ENCODE results near the gene ACAD11.
A peak's percentile ranks its signal among the peaks of the same experiment; 100 is the strongest.

Gene ACAD11

GRCh38 chr3:132659000-132659364 lies 627 bp downstream of the ACAD11 start:
- no peak overlapping the region for H2BK15ac ChIP-seq (ENCODE audit: low read length)
- H3K9ac ChIP-seq (ENCODE audit: low read depth, low read length, poor library complexity), result no peak overlapping the region
- peak overlapping the region; percentile 90 for H3K4me2 ChIP-seq (ENCODE audit: insufficient read depth, low read length, poor library complexity, severe bottlenecking)
- H3K27ac ChIP-seq (replicated peaks; ENCODE audit: low read length), result no peak overlapping the region
- peaks cover 0 to 9% of the 10 kb centered on the region in 2 donors for H3K36me3 ChIP-seq (replicated peaks in 1 of 2; ENCODE audit: control insufficient read depth in 2 of 2, insufficient read depth in 2 of 2, low read length in 2 of 2)
- no peak overlapping the region for H3K18ac ChIP-seq (ENCODE audit: low read length)
- H3K4ac ChIP-seq (ENCODE audit: low read length), result no peak overlapping the region
- no peak overlapping the region for H3K14ac ChIP-seq (ENCODE audit: low read length)
- H2AK5ac ChIP-seq (ENCODE audit: low read depth, low read length), result no peak overlapping the region
- DNase-seq (ENCODE audit: low spot score), result no peak
- no peak overlapping the region for H3K23ac ChIP-seq (ENCODE audit: low read depth, low read length, poor library complexity)
- peaks cover 0 to 8% of the 10 kb centered on the region in 2 donors for H3K4me1 ChIP-seq (ENCODE audit: control insufficient read depth in 2 of 2, insufficient read depth in 1 of 2, low read depth in 1 of 2, low read length in 2 of 2)
- no peaks in the 10 kb centered on the region for H3K9me3 ChIP-seq (replicated peaks in 1 of 2; ENCODE audit: control insufficient read depth in 2 of 2, insufficient read depth in 1 of 2, low read depth in 1 of 2, low read length in 2 of 2)
- no peak overlapping the region for H2BK120ac ChIP-seq (ENCODE audit: low read depth, low read length)
- H4K8ac ChIP-seq (ENCODE audit: low read depth, low read length), result no peak overlapping the region
- peak overlapping the region; percentile 97 for H2AFZ ChIP-seq (ENCODE audit: low read length)
- no peak overlapping the region for H2BK12ac ChIP-seq (ENCODE audit: low read length)
- H2BK5ac ChIP-seq (ENCODE audit: low read length), result no peak overlapping the region
- no peak overlapping the region for H4K91ac ChIP-seq (ENCODE audit: low read depth, low read length, poor library complexity)
- no CpG with 5 or more reads among the region's 7 CpGs for WGBS, 2 donors (ENCODE audit: extremely low coverage in 2 of 2, insufficient read length in 2 of 2, insufficient replicate concordance in 1 of 2)
- no peaks in the 10 kb centered on the region for H3K79me1 ChIP-seq (ENCODE audit: low read depth, low read length)
- H3K27me3 ChIP-seq (ENCODE audit: control insufficient read depth in 3 of 3, insufficient read depth in 3 of 3, low read depth in 1 of 3, low read length in 3 of 3), result no peaks in the 10 kb centered on the region
- peak overlapping the region; percentile 58 to 97 for H3K4me3 ChIP-seq (ENCODE audit: low read length in 2 of 2)

- Histone ChIP-seq H3K9ac (ENCODE audit: low read depth, low read length, poor library complexity) (no peak overlapping the region), H2BK15ac (ENCODE audit: low read length) (no peak overlapping the region), H3K18ac (ENCODE audit: low read length) (no peak overlapping the region), H4K8ac (ENCODE audit: low read depth, low read length) (no peak overlapping the region), H3K4ac (ENCODE audit: low read length) (no peak overlapping the region), H3K23ac (ENCODE audit: low read depth, low read length, poor library complexity) (no peak overlapping the region), H2BK120ac (ENCODE audit: low read depth, low read length) (no peak overlapping the region), H3K27me3 (ENCODE audit: control insufficient read depth in 3 of 3, insufficient read depth in 3 of 3, low read depth in 1 of 3, low read length in 3 of 3) (no peaks in the 10 kb centered on the region), H3K79me1 (ENCODE audit: low read depth, low read length) (no peaks in the 10 kb centered on the region), H3K14ac (ENCODE audit: low read length) (no peak overlapping the region), H3K4me2 (ENCODE audit: insufficient read depth, low read length, poor library complexity, severe bottlenecking) (no peak overlapping the region), H3K27ac (replicated peaks; ENCODE audit: low read length) (no peak overlapping the region), H3K4me1 (ENCODE audit: control insufficient read depth in 2 of 2, insufficient read depth in 1 of 2, low read depth in 1 of 2, low read length in 2 of 2) (peaks cover 0 to 8% of the 10 kb centered on the region in 2 donors), H3K36me3 (replicated peaks in 1 of 2; ENCODE audit: control insufficient read depth in 2 of 2, insufficient read depth in 2 of 2, low read length in 2 of 2) (peaks cover 0 to 1% of the 10 kb centered on the region in 2 donors), H2AK5ac (ENCODE audit: low read depth, low read length) (no peak overlapping the region), H3K4me3 (ENCODE audit: low read length in 2 of 2) (no peak overlapping the region), H3K9me3 (replicated peaks in 1 of 2; ENCODE audit: control insufficient read depth in 2 of 2, insufficient read depth in 1 of 2, low read depth in 1 of 2, low read length in 2 of 2) (no peaks in the 10 kb centered on the region), H2BK5ac (ENCODE audit: low read length) (no peak overlapping the region), H2BK12ac (ENCODE audit: low read length) (no peak overlapping the region), H2AFZ (ENCODE audit: low read length) (no peak overlapping the region), H4K91ac (ENCODE audit: low read depth, low read length, poor library complexity) (no peak overlapping the region)
- WGBS, 2 donors (ENCODE audit: extremely low coverage in 2 of 2, insufficient read length in 2 of 2, insufficient replicate concordance in 1 of 2), result no CpG with 5 or more reads among the region's 8 CpGs
- DNase-seq (ENCODE audit: low spot score), result no peak
These were observed 1.5 kb downstream of the ACAD11 start for GRCh38 chr3:132657869-132658747.

- no peak overlapping the region for H2BK15ac ChIP-seq (ENCODE audit: low read length)
- H3K4me3 ChIP-seq (ENCODE audit: low read length in 2 of 2), result no peak overlapping the region
- no peak overlapping the region for H3K14ac ChIP-seq (ENCODE audit: low read length)
- H3K9me3 ChIP-seq (replicated peaks in 1 of 2; ENCODE audit: control insufficient read depth in 2 of 2, insufficient read depth in 1 of 2, low read depth in 1 of 2, low read length in 2 of 2), result no peaks in the 10 kb centered on the region
- no peak for DNase-seq (ENCODE audit: low spot score)
- no peaks in the 10 kb centered on the region for H3K27me3 ChIP-seq (ENCODE audit: control insufficient read depth in 3 of 3, insufficient read depth in 3 of 3, low read depth in 1 of 3, low read length in 3 of 3)
- no peak overlapping the region for H2BK120ac ChIP-seq (ENCODE audit: low read depth, low read length)
- WGBS, 2 donors (ENCODE audit: extremely low coverage in 2 of 2, insufficient read length in 2 of 2, insufficient replicate concordance in 1 of 2), result no CpG with 5 or more reads among the region's 2 CpGs
- no peak overlapping the region for H3K9ac ChIP-seq (ENCODE audit: low read depth, low read length, poor library complexity)
- H3K4me1 ChIP-seq (ENCODE audit: control insufficient read depth in 2 of 2, insufficient read depth in 1 of 2, low read depth in 1 of 2, low read length in 2 of 2), result peaks cover 0 to 2% of the 10 kb centered on the region in 2 donors
- no peak overlapping the region for H2BK12ac ChIP-seq (ENCODE audit: low read length)
- no peak overlapping the region for H3K18ac ChIP-seq (ENCODE audit: low read length)
- H2BK5ac ChIP-seq (ENCODE audit: low read length), result no peak overlapping the region
- H4K8ac ChIP-seq (ENCODE audit: low read depth, low read length), result no peak overlapping the region
- no peak overlapping the region for H3K4me2 ChIP-seq (ENCODE audit: insufficient read depth, low read length, poor library complexity, severe bottlenecking)
- no peak overlapping the region for H2AFZ ChIP-seq (ENCODE audit: low read length)
- no peaks in the 10 kb centered on the region for H3K36me3 ChIP-seq (replicated peaks in 1 of 2; ENCODE audit: control insufficient read depth in 2 of 2, insufficient read depth in 2 of 2, low read length in 2 of 2)
- no peak overlapping the region for H2AK5ac ChIP-seq (ENCODE audit: low read depth, low read length)
- no peaks in the 10 kb centered on the region for H3K79me1 ChIP-seq (ENCODE audit: low read depth, low read length)
- H3K27ac ChIP-seq (replicated peaks; ENCODE audit: low read length), result no peak overlapping the region
- no peak overlapping the region for H3K23ac ChIP-seq (ENCODE audit: low read depth, low read length, poor library complexity)
- H3K4ac ChIP-seq (ENCODE audit: low read length), result no peak overlapping the region
- H4K91ac ChIP-seq (ENCODE audit: low read depth, low read length, poor library complexity), result no peak overlapping the region
These were observed 4.1 kb downstream of the ACAD11 start for GRCh38 chr3:132655471-132655870.

- H3K14ac ChIP-seq (ENCODE audit: low read length), result no peak overlapping the region
- no peak overlapping the region for H2BK12ac ChIP-seq (ENCODE audit: low read length)
- no peak overlapping the region for H3K9ac ChIP-seq (ENCODE audit: low read depth, low read length, poor library complexity)
- H2BK15ac ChIP-seq (ENCODE audit: low read length), result no peak overlapping the region
- H4K91ac ChIP-seq (ENCODE audit: low read depth, low read length, poor library complexity), result no peak overlapping the region
- H2AK5ac ChIP-seq (ENCODE audit: low read depth, low read length), result no peak overlapping the region
- H3K36me3 ChIP-seq (replicated peaks in 1 of 2; ENCODE audit: control insufficient read depth in 2 of 2, insufficient read depth in 2 of 2, low read length in 2 of 2), result no peaks in the 10 kb centered on the region
- H3K4me3 ChIP-seq (ENCODE audit: low read length in 2 of 2), result no peak overlapping the region
- no peak overlapping the region for H3K23ac ChIP-seq (ENCODE audit: low read depth, low read length, poor library complexity)
- H3K4me1 ChIP-seq (ENCODE audit: control insufficient read depth in 2 of 2, insufficient read depth in 1 of 2, low read depth in 1 of 2, low read length in 2 of 2), result peaks cover 0 to 2% of the 10 kb centered on the region in 2 donors
- no peaks in the 10 kb centered on the region for H3K27me3 ChIP-seq (ENCODE audit: control insufficient read depth in 3 of 3, insufficient read depth in 3 of 3, low read depth in 1 of 3, low read length in 3 of 3)
- no peaks in the 10 kb centered on the region for H3K79me1 ChIP-seq (ENCODE audit: low read depth, low read length)
- H2AFZ ChIP-seq (ENCODE audit: low read length), result no peak overlapping the region
- no peak overlapping the region for H4K8ac ChIP-seq (ENCODE audit: low read depth, low read length)
- no peak overlapping the region for H3K4me2 ChIP-seq (ENCODE audit: insufficient read depth, low read length, poor library complexity, severe bottlenecking)
- no peak overlapping the region for H3K18ac ChIP-seq (ENCODE audit: low read length)
- H2BK5ac ChIP-seq (ENCODE audit: low read length), result no peak overlapping the region
- DNase-seq (ENCODE audit: low spot score), result no peak
- no peak overlapping the region for H2BK120ac ChIP-seq (ENCODE audit: low read depth, low read length)
- no peaks in the 10 kb centered on the region for H3K9me3 ChIP-seq (replicated peaks in 1 of 2; ENCODE audit: control insufficient read depth in 2 of 2, insufficient read depth in 1 of 2, low read depth in 1 of 2, low read length in 2 of 2)
- WGBS, 2 donors (ENCODE audit: extremely low coverage in 2 of 2, insufficient read length in 2 of 2, insufficient replicate concordance in 1 of 2), result no CpG with 5 or more reads among the region's 5 CpGs
- no peak overlapping the region for H3K27ac ChIP-seq (replicated peaks; ENCODE audit: low read length)
- no peak overlapping the region for H3K4ac ChIP-seq (ENCODE audit: low read length)
These were observed 4.9 kb downstream of the ACAD11 start for GRCh38 chr3:132654721-132655120.
